Right lobe of liver (tissue), 6 donors: Measurements from ENCODE around the gene ETFB. TPM values are rescaled to one million over a fixed set of nuclear protein-coding genes. Genes with fewer than 3 reads are reported as not detected.

Source experiments
- ATAC-seq, 4 donors: fragments of 200-7000 bp; cut with Tn5 transposase; one replicate each; pipeline ENCODE4 v1.9.1; 2020; ENCODE audit warnings: mild to moderate bottlenecking in 4 of 4, moderate library complexity in 4 of 4
- DNase-seq, 3 donors: peaks; one replicate each; pipeline ENCODE4 v3.0.0-alpha.2; 2020
- H3K27ac ChIP-seq, 3 donors: fragments of 200-600 bp; one replicate each; pipeline ENCODE4 v1.8.0; 2022
- H3K27me3 ChIP-seq, 2 donors: fragments of 200-600 bp; one replicate each; pipeline ENCODE4 v1.8.0; 2022
- H3K36me3 ChIP-seq, 4 donors: fragments of 200-600 bp; sonication (generic) in 1 of 4; one replicate each; pipeline versions ENCODE4 v1.5.1 to v1.8.0; 2017 to 2022; ENCODE audit warnings: control low read depth in 1 of 4
- H3K4me1 ChIP-seq, 4 donors: fragments of 200-600 bp; sonication (generic) in 1 of 4; one replicate each; pipeline versions ENCODE4 v1.5.1 to v1.8.0; 2017 to 2022; ENCODE audit warnings: control low read depth in 1 of 4
- H3K4me3 ChIP-seq, 3 donors: fragments of 200-600 bp; one replicate each; pipeline ENCODE4 v1.8.0; 2022
- H3K9me3 ChIP-seq, 4 donors: fragments of 200-600 bp; sonication (generic) in 1 of 4; one replicate each; pipeline versions ENCODE4 v1.5.1 to v1.8.0; 2017 to 2022; ENCODE audit warnings: control low read depth in 1 of 4
- CTCF ChIP-seq, 4 donors: fragments of 200-600 bp in 3 of 4; fragments of 450-650 bp in 1 of 4; IDR thresholded peaks; one replicate each; pipeline versions ENCODE4 v1.5.1 to v1.8.0; 2016 to 2022; ENCODE audit warnings: antibody characterized with exemption in 4 of 4, mild to moderate bottlenecking in 2 of 4
- POLR2A ChIP-seq: fragments of 450-650 bp; IDR thresholded peaks from one replicate; pipeline ENCODE4 v1.6.1; 2017; ENCODE audit warnings: antibody characterized with exemption, mild to moderate bottlenecking
- WGBS: methylation state at CpG from one replicate; pipeline ENCODE4 v1.1.6; 2018; ENCODE audit warnings: low coverage, low lambda C conversion rate; ENCODE audit not compliant: insufficient coverage; ENCODE audit errors: missing lambda C conversion rate; 5-methylcytosine and 5-hydroxymethylcytosine counted together
- intact Hi-C, 2 donors: fragments of 100-400 bp; cut with DNase I; formaldehyde crosslinking; loops; one replicate each; pipeline versions ENCODE4 v1.11.2 to v1.14.1; 2022
- total RNA-seq, 6 experiments: library from RNA; depleted of rRNA in 2 of 6; stranded (reverse); fragments of >200 nt in 2 of 6; fragmentation: NEBNext Ultra II Directional in 3 of 6; extraction: Animal tissue kit (Norgen Biotek cat#: 25700) in 3 of 6; gene quantifications; one replicate each; pipeline versions ENCODE4 v1.1.0 to v1.2.4, GENCODE V29; 2016 to 2023
- donor health status: DM: no; HTN: yes; CAD: no.
- donor health status: DM: no; HTN: no; CAD: no.
- donor health status: DM: no; HTN: no; CAD: no.
- donor health status: DM: no; HTN: yes; CAD: no.
- donor health status: DM: no; HTN: yes; CAD: no.

The ETFB gene
- total RNA-seq, 6 experiments from 2014 or later = 210 to 439 (median 345) TPM

GRCh38 chr19:51367565-51368365 is 1.6 kb upstream of the ETFB start:
- peak; percentile 78 to 89 (median 81) for ATAC-seq
- intact Hi-C loops = no loop called here

GRCh38 chr19:51367255-51367564 is 1.0 kb upstream of the ETFB start:
- peak overlapping the region; percentile 77 to 92 (median 83) for H3K4me3 ChIP-seq
- no peaks in the 10 kb centered on the region for H3K36me3 ChIP-seq
- peak in 1 of 3 donors; percentile 76 for DNase-seq
- intact Hi-C loops = no loop called here
- H3K27ac ChIP-seq = peak overlapping the region; percentile 84 to 95 (median 94)
- H3K27me3 ChIP-seq = no peaks in the 10 kb centered on the region
- peak; percentile 84 for TF ChIP-seq POLR2A
- no peak for TF ChIP-seq CTCF (IDR thresholded peaks at IDR 0.05)
- peaks cover 0 to 33% (median 6%) of the 10 kb centered on the region in 4 donors for H3K4me1 ChIP-seq
- no peaks in the 10 kb centered on the region for H3K9me3 ChIP-seq
- no CpG with 5 or more reads among the region's 15 CpGs for WGBS
- ATAC-seq = no peak

More at GRCh38 chr19:51367565-51368365, 1.6 kb upstream of the ETFB start:
- DNase-seq = peak; percentile 100
- Histone ChIP-seq H3K27ac (peak overlapping the region; percentile 84 to 95 (median 94)), H3K4me1 (peaks cover 0 to 27% (median 4%) of the 10 kb centered on the region in 4 donors), H3K9me3 (no peaks in the 10 kb centered on the region), H3K36me3 (no peaks in the 10 kb centered on the region), H3K4me3 (peak overlapping the region; percentile 77 to 92 (median 83)), H3K27me3 (no peaks in the 10 kb centered on the region)
- TF ChIP-seq POLR2A (peak; percentile 50), CTCF (IDR thresholded peaks at IDR 0.05) (no peak)
- 9% methylated on average over 19 of the region's 64 CpGs for WGBS

- Histone ChIP-seq H3K36me3 (no peaks in the 10 kb centered on the region), H3K9me3 (no peaks in the 10 kb centered on the region), H3K4me3 (peak overlapping the region; percentile 83 to 92 (median 92)), H3K27me3 (no peaks in the 10 kb centered on the region), H3K27ac (peak overlapping the region; percentile 94 to 96 (median 95)), H3K4me1 (peaks cover 0 to 37% (median 7%) of the 10 kb centered on the region in 4 donors)
- intact Hi-C loops = no loop called here
- ATAC-seq (peak; percentile 62 to 79 (median 72)), DNase-seq (peak; percentile 98 to 100 (median 99))
- WGBS = under 1% methylated on average over 49 of the region's 54 CpGs
- no peak for TF ChIP-seq CTCF (IDR thresholded peaks at IDR 0.05)
- peak; percentile 84 for TF ChIP-seq POLR2A
Measured at GRCh38 chr19:51366389-51367254, 434 bp upstream of the ETFB start.

- TF ChIP-seq CTCF (IDR thresholded peaks at IDR 0.05) = no peak
- TF ChIP-seq POLR2A = peak; percentile 50
- Histone ChIP-seq H3K36me3 (no peaks in the 10 kb centered on the region), H3K9me3 (no peaks in the 10 kb centered on the region), H3K4me1 (peaks cover 0 to 44% (median 7%) of the 10 kb centered on the region in 4 donors), H3K27me3 (no peaks in the 10 kb centered on the region), H3K4me3 (peak overlapping the region; percentile 83 to 92 (median 92)), H3K27ac (peak overlapping the region; percentile 94 to 96 (median 95))
- DNase-seq (peak; percentile 57 to 78 (median 73)), ATAC-seq (peak; percentile 4 to 26 (median 13))
- 19% methylated on average over 4 of the region's 10 CpGs for WGBS
- intact Hi-C loops = no loop called here
Measured at GRCh38 chr19:51365211-51365964, 800 bp downstream of the ETFB start.
